Endothelial cell of umbilical vein (primary cell): ENCODE data around the gene SNPH. TPM values are rescaled to one million over a fixed set of nuclear protein-coding genes. Genes with fewer than 3 reads are reported as not detected.

Source experiments
- BruUV-seq: library from RNA; stranded (reverse); fragments of 400-500 nt; replicated peaks from 2 replicates; lab custom pipeline; 2021; lab: Mats Ljungman, UMichigan
- CTCF ChIA-PET: fragments of 300-600, 350-600 bp; sonication (Branson Sonifier 250); formaldehyde crosslinking; loops from one replicate; lab custom pipeline; 2021; ENCODE audit warnings: antibody characterized with exemption, inconsistent platforms; lab: Charles Lee
- POLR2A ChIA-PET: fragments of 300-600, 350-600 bp; sonication (Branson Sonifier 250); formaldehyde crosslinking; loops from one replicate; lab custom pipeline; 2021; ENCODE audit warnings: antibody characterized with exemption, inconsistent platforms; lab: Charles Lee
- DNase-seq: peaks from one replicate; pipeline ENCODE4 v3.0.0-alpha.2; 2011; ENCODE audit warnings: low read depth, low spot score
- FAIRE-seq: peaks from 2 replicates; lab custom pipeline; 2011; peaks lifted over from hg19 to GRCh38; lab: Jason Lieb, UNC
- H2AFZ ChIP-seq: 2 replicates; pipeline ENCODE4 v1.6.0; 2012; ENCODE audit warnings: low read depth, low read length, control low read depth, inconsistent platforms
- H3K27ac ChIP-seq: 2 replicates; pipeline ENCODE4 v1.5.1; 2011; ENCODE audit warnings: low read depth, mild to moderate bottlenecking, control low read depth, low read length, moderate library complexity; ENCODE audit not compliant: insufficient read depth
- H3K27me3 ChIP-seq, 2 experiments: 2 replicates each; pipeline versions ENCODE4 v1.6.0 to v1.6.1; 2011; ENCODE audit warnings: low read length in 2 of 2, mixed read lengths in 1 of 2; ENCODE audit not compliant: control insufficient read depth in 2 of 2, insufficient read depth in 2 of 2
- H3K36me3 ChIP-seq, 2 experiments: 2 replicates in 1 of 2; 3 replicates in 1 of 2; pipeline ENCODE4 v1.5.1; 2011; ENCODE audit warnings: low read length in 2 of 2, mild to moderate bottlenecking in 1 of 2, moderate library complexity in 1 of 2; ENCODE audit not compliant: control insufficient read depth in 2 of 2, insufficient read depth in 2 of 2; ENCODE audit errors: extremely low read depth in 1 of 2
- H3K4me1 ChIP-seq: 3 replicates; pipeline ENCODE4 v1.5.1; 2011; ENCODE audit warnings: mild to moderate bottlenecking, low read length; ENCODE audit not compliant: control insufficient read depth, insufficient read depth; ENCODE audit errors: extremely low read depth
- H3K4me2 ChIP-seq: 2 replicates; pipeline ENCODE4 v1.6.1; 2011; ENCODE audit warnings: low read length, control low read depth, mixed read lengths; ENCODE audit not compliant: insufficient read depth
- H3K4me3 ChIP-seq, 3 experiments: fragments of 200-600 bp in 1 of 3; sonication (generic), shearing (Covaris generic) in 1 of 3; replicated peaks in 1 of 3; 2 replicates each; pipeline ENCODE4 v1.5.1; 2011 to 2016; ENCODE audit warnings: control low read depth in 3 of 3, low read length in 3 of 3, mild to moderate bottlenecking in 2 of 3, inconsistent platforms in 1 of 3, low read depth in 1 of 3, moderate library complexity in 1 of 3; ENCODE audit not compliant: insufficient read depth in 1 of 3
- H3K79me2 ChIP-seq: 2 replicates; pipeline ENCODE4 v1.6.0; 2012; ENCODE audit warnings: low read length, inconsistent platforms; ENCODE audit not compliant: control insufficient read depth, insufficient read depth
- H3K9ac ChIP-seq: replicated peaks from 2 replicates; pipeline ENCODE3; 2011; ENCODE audit warnings: low read length, control low read depth; ENCODE audit not compliant: insufficient read depth; ENCODE audit errors: extremely low read depth
- H3K9me1 ChIP-seq: replicated peaks from 3 replicates; pipeline ENCODE4 v1.6.0; 2011; ENCODE audit warnings: mild to moderate bottlenecking, low read length; ENCODE audit not compliant: control insufficient read depth, insufficient read depth; ENCODE audit errors: extremely low read depth
- H3K9me3 ChIP-seq: replicated peaks from 2 replicates; pipeline ENCODE4 v1.5.1; 2012; ENCODE audit warnings: low read length, inconsistent platforms; ENCODE audit not compliant: control insufficient read depth, insufficient read depth
- H4K20me1 ChIP-seq: replicated peaks from 2 replicates; pipeline ENCODE3; 2011; ENCODE audit warnings: mild to moderate bottlenecking, low read length; ENCODE audit not compliant: control insufficient read depth, insufficient read depth; ENCODE audit errors: extremely low read depth
- JUN ChIP-seq: IDR thresholded peaks from 2 replicates; pipeline ENCODE4 v1.6.1; 2011; ENCODE audit warnings: borderline replicate concordance, low read depth; ENCODE audit not compliant: insufficient read length, insufficient read depth
- POLR2A ChIP-seq: IDR thresholded peaks from 2 replicates; pipeline ENCODE4 v1.6.1; 2012; ENCODE audit warnings: low read depth, mild to moderate bottlenecking, control low read depth, low read length
- dilution Hi-C: fragments of 300-500 bp; cut with MboI; formaldehyde crosslinking; loops from one replicate; pipeline ENCODE4 v1.15.0; 2019; ENCODE audit warnings: low sequenced_read_pairs; ENCODE audit not compliant: extremely low pct_ligation_motif_present
- intact Hi-C: fragments of 100-400 bp; cut with micrococcal nuclease; formaldehyde crosslinking; loops from one replicate; pipeline ENCODE4 v1.10.0; 2022
- polyA plus RNA-seq, 4 experiments: library from polyadenylated mRNA; depleted of rRNA in 3 of 4; stranded (reverse) in 3 of 4; unstranded in 1 of 4; fragments of >200 nt; gene quantifications; 2 replicates each; pipeline versions ENCODE4 v1.2.1 to v1.2.3, GENCODE V29; 2011 to 2012; ENCODE audit warnings: missing spikeins in 1 of 4
- total RNA-seq: library from RNA; stranded (reverse); gene quantifications from 2 replicates; pipeline ENCODE4 v1.2.3, GENCODE V29; 2021
- TF ChIP-seq, protein P1 (sequence below), 2 donors: IDR thresholded peaks; 1 replicate in 1 of 2; 2 replicates in 1 of 2; pipeline ENCODE4 v1.5.1; 2011; ENCODE audit warnings: low read length in 2 of 2, mild to moderate bottlenecking in 2 of 2, moderate library complexity in 2 of 2, control low read depth in 1 of 2, inconsistent platforms in 1 of 2, low read depth in 1 of 2; ENCODE audit not compliant: insufficient read depth in 1 of 2; ENCODE audit errors: extremely low read depth in 1 of 2

Gene SNPH
- total and polyA plus RNA-seq, 2 donors (not counting 3 experiments of a cell fraction or from before 2014, with no cell fraction given): 2.3 to 5.5 TPM

- Histone ChIP-seq H4K20me1 (no peaks in the 10 kb centered on the region), H3K36me3 (no peaks in the 10 kb centered on the region), H3K4me3 (no peak overlapping the region), H3K9me3 (no peaks in the 10 kb centered on the region), H3K27ac (no peak overlapping the region), H3K79me2 (no peaks in the 10 kb centered on the region), H3K9me1 (no peaks in the 10 kb centered on the region), H3K4me1 (peaks cover 9% of the 10 kb centered on the region), H3K4me2 (no peak overlapping the region), H3K27me3 (no peaks in the 10 kb centered on the region), H2AFZ (no peak overlapping the region), H3K9ac (no peak overlapping the region)
- POLR2A ChIA-PET: no interaction called here
- DNase-seq (no peak), FAIRE-seq (no peak)
- intact Hi-C loops (loop anchor here (1.0 kb wide), 6 partner anchors 10 to 190 kb away; partner anchors contain the start of genes FKBP1A and NSFL1C), dilution Hi-C loops (loop anchor here (25.0 kb wide), 1 partner anchor 124 kb away; no protein-coding TSS in a partner anchor)
- TF ChIP-seq POLR2A: no peak
- no TSS peak for BruUV-seq
- CTCF ChIA-PET: interaction anchor here (0.6 to 2.2 kb wide), 29 partner anchors 9 to 191 kb away, joined by 3 to 49 read pairs (median 5); partner anchors contain the start of genes FKBP1A, NSFL1C, RAD21L1 and SDCBP2
Observed at GRCh38 chr20:1312904-1313235, 46.8 kb downstream of the SNPH start.

DNA sequence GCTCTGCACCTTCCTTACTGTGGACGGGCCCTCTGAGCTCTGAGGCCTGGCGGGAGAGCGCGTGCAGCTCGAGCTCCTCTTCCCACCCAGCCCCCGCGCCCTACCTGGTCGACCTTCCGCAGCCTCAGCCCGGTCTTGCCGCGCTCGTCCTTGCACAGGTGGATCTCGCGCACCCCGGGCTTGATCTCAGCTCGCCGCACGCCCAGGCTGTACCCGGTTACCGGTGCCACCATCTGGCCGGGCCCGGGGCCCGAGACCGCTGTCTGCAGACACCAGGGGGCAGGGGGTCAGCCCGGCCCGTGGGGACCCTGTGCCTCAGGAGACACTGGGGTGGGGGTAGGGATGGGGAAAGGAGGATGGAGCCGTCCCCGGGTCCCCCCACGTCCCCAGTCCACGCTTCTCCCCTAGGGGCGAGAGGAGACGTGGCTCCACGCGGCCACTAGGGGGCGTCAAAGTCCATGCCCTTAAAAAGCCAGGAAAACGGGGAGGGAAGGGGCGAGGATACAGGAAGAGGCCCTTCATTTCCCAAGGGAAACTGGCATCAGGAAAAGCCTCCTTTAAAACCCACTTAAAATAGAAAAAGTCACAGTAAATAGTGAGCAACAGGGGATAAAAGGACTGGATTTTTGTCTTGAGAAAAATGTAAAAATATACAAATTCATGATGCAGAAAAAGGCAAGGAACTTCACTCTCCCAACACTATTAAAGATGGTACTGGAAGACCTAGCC is 47.3 kb downstream of the SNPH start:
- Histone ChIP-seq H2AFZ (peak overlapping the region; percentile 89), H3K9me1 (no peaks in the 10 kb centered on the region), H3K9me3 (no peaks in the 10 kb centered on the region), H3K27ac (peak overlapping the region; percentile 61), H3K79me2 (no peaks in the 10 kb centered on the region), H3K4me3 (peak overlapping the region in 1 of 3 experiments; percentile 8), H3K4me2 (peak overlapping the region; percentile 62), H4K20me1 (no peaks in the 10 kb centered on the region), H3K9ac (peak overlapping the region; percentile 43), H3K4me1 (peaks cover 9% of the 10 kb centered on the region), H3K27me3 (no peaks in the 10 kb centered on the region), H3K36me3 (no peaks in the 10 kb centered on the region)
- ChIA-PET POLR2A (no interaction called here), CTCF (interaction anchor here (0.6 to 2.2 kb wide), 29 partner anchors 8 to 191 kb away, joined by 3 to 49 read pairs (median 5); partner anchors contain the start of genes FKBP1A, NSFL1C, RAD21L1 and SDCBP2)
- peak; percentile 78 for DNase-seq
- dilution Hi-C loops: loop anchor here (25.0 kb wide), 1 partner anchor 124 kb away; no protein-coding TSS in a partner anchor
- peak; percentile 83 for FAIRE-seq
- no TSS peak for BruUV-seq
- TF ChIP-seq, protein P1, sequence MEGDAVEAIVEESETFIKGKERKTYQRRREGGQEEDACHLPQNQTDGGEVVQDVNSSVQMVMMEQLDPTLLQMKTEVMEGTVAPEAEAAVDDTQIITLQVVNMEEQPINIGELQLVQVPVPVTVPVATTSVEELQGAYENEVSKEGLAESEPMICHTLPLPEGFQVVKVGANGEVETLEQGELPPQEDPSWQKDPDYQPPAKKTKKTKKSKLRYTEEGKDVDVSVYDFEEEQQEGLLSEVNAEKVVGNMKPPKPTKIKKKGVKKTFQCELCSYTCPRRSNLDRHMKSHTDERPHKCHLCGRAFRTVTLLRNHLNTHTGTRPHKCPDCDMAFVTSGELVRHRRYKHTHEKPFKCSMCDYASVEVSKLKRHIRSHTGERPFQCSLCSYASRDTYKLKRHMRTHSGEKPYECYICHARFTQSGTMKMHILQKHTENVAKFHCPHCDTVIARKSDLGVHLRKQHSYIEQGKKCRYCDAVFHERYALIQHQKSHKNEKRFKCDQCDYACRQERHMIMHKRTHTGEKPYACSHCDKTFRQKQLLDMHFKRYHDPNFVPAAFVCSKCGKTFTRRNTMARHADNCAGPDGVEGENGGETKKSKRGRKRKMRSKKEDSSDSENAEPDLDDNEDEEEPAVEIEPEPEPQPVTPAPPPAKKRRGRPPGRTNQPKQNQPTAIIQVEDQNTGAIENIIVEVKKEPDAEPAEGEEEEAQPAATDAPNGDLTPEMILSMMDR (IDR thresholded peaks at IDR 0.05; ENCODE audit: extremely low read depth in 1 of 2, insufficient read depth in 1 of 2, low read depth in 1 of 2, low read length in 2 of 2): peak; percentile 89 to 95
- TF ChIP-seq JUN: no peak
- intact Hi-C loops: loop anchor here (1.0 kb wide), 6 partner anchors 10 to 190 kb away; partner anchors contain the start of genes FKBP1A and NSFL1C
